IPS-15b (cell line): ENCODE data around the gene ARHGEF16.

ENCODE experiments used
- H3K27me3 ChIP-seq: one replicate; pipeline ENCODE4 v1.6.1; 2013; ENCODE audit warnings: low read length; ENCODE audit not compliant: control insufficient read depth, insufficient read depth
- H3K36me3 ChIP-seq: one replicate; pipeline ENCODE4 v1.6.1; 2013; ENCODE audit warnings: low read length; ENCODE audit not compliant: control insufficient read depth, insufficient read depth
- H3K4me1 ChIP-seq: one replicate; pipeline ENCODE4 v1.6.1; 2013; ENCODE audit warnings: mild to moderate bottlenecking, low read length; ENCODE audit not compliant: control insufficient read depth, insufficient read depth
- H3K4me3 ChIP-seq: one replicate; pipeline ENCODE4 v1.5.1; 2013; ENCODE audit warnings: low read depth, low read length
- H3K9ac ChIP-seq: one replicate; pipeline ENCODE4 v1.6.1; 2013; ENCODE audit warnings: low read depth, mild to moderate bottlenecking, low read length
- H3K9me3 ChIP-seq: one replicate; pipeline ENCODE4 v1.6.1; 2013; ENCODE audit warnings: mild to moderate bottlenecking, low read length; ENCODE audit not compliant: control insufficient read depth, insufficient read depth

ARHGEF16 gene

DNA sequence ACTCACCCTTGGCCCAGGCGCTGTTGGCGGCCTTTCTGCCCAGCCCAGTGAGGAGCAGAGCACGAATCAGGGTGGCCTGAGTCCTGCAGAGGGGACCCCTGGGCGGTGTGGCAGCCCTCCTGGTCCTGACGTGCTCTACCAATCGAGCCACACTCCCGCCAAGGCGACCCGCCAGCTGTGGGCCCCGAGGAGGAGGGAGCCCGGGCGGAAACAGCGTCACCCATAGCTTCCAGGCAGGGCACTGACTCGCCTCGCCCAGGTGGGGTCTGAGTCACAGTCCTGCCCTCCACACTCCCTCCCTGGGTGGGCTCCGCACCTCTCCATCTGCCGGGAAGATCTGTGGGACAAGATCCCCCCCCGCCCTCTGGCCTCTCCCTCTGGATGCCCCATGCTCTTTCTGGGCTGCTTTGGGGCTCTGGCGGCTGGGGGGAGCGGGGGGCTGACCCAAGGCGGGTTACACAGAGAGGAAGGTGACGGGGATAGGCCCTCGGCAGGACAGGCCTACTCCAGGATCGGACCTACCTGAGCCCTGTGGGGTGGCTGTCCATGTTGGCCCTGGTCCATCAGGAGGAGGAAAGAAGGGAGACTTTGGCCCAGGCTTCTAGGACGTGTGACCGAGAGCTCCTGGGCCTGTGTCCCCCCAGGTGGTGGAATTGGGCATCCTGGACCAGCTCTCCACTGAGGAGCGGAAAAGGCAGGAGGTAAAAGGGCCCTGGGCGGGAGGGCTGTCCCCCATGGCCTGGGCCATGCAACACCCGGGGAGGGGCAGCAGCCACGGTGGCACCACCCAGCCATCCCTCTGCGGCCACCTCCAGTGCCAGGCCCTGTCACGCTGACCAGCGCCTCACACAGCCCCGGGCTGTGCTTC, 14.0 kb downstream of the ARHGEF16 start:
- Histone ChIP-seq H3K4me3 (no peak overlapping the region), H3K9ac (no peak overlapping the region), H3K9me3 (no peaks in the 10 kb centered on the region), H3K27me3 (no peaks in the 10 kb centered on the region), H3K4me1 (peaks cover 2% of the 10 kb centered on the region), H3K36me3 (peaks cover 27% of the 10 kb centered on the region)

DNA sequence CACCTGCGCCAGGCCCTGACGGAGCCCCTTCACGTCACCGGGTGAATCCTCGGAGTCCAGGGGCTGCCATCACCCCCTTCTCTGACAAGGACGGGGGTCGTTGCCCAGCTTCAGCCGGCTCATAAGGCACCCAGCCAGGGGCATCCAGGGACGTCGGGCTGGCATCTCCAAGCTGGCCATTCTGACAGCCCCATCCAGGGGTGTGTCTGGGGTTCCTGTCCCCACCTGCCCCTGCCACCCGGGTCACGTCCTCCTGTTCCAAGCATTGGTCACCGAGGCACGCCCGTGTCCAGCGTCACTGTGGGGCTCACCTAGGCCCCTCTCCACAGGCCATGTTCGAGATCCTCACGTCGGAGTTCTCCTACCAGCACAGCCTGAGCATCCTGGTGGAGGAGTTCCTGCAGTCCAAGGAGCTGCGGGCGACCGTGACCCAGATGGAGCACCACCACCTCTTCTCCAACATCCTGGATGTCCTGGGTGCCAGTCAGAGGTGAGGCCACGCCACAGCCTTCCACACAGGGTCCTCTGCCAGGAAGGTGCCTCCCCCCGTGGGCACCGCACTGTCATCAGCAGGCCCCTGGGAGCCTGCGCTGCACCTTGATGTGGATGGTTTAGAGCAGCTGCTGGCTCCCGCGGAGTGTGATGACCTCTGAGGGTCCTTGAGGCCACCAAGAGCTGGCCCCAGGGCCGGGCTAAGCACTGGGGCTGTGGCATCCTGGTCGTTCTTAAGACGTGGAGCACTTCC, 14.8 kb downstream of the ARHGEF16 start:
- peaks cover 2% of the 10 kb centered on the region for H3K4me1 ChIP-seq
- no peak overlapping the region for H3K4me3 ChIP-seq
- H3K9me3 ChIP-seq: no peaks in the 10 kb centered on the region
- no peak overlapping the region for H3K9ac ChIP-seq
- no peaks in the 10 kb centered on the region for H3K27me3 ChIP-seq
- peaks cover 29% of the 10 kb centered on the region for H3K36me3 ChIP-seq

DNA sequence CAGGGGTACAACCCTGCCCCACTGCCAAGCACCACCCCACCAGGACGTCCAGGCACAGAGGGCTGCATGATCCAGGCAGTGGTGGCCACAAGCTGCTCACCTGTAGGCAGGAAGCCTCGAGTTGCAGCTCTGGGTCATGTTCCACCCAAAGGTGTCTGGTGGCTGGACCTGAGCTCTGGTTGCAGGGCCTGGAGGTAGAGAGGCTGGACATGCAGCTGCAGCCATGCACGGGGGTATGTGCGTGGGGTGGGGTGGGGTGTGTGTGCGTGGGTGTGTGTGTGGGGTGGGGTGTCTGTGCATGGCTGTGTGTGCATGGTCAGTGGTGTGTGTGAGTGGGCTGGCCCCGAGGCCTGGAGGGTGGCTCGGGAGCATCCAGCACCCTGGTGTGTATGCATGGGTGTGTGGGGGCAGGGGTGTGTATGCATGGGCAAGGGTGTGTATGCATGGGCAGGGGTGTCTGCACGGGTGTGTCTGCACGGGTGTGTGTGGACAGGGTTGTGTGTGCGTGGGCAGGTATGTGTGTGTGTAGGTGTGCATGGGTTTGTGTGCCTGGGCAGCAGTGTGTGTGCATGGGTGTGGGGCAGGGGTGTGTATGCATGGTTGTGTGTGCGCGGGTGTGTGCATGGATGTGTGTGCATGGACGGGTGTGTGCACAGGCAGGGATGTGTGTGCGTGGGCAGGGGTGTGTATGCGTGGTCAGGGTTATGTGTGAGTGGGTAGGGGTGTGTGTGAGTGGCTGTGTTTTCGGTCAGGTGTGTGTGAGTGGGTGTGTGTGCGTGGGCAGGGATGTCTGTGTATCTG, 15.6 kb downstream of the ARHGEF16 start:
- Histone ChIP-seq H3K9ac (no peak overlapping the region), H3K9me3 (no peaks in the 10 kb centered on the region), H3K36me3 (peaks cover 29% of the 10 kb centered on the region), H3K4me3 (no peak overlapping the region), H3K4me1 (peaks cover 2% of the 10 kb centered on the region), H3K27me3 (no peaks in the 10 kb centered on the region)

DNA sequence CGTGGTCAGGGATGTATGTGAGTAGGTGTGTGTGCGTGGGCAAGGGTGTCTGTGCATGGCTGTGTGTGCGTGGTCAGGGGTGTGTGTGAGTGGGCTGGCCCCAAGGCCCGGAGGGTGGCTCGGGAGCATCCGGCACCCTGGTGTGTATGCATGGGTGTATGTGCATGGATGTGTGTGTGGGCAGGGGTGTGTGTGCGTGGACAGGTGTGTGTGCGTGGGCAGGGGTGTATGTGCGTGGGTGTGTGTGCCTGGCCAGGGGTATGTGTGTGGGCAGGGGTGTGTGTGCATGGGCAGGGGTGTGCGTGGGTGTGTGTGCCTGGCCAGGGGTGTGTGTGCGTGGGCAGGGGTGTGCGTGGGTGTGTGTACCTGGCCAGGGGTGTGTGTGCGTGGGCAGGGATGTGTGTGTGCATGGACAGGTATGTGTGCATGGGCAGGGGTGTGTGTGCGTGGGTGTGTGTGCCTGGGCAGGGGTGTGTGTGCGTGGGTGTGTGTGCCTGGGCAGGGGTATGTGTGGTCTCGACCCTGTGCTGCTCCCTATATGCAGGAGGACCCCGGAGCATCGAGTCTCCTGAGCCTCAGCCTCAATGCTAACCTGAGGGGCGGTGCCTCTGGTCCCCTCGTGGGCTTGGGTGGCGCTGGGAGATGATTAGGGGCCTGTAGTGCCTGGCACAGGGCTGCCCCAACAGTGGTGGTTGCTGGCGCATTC, 16.3 kb downstream of the ARHGEF16 start:
- Histone ChIP-seq H3K27me3 (no peaks in the 10 kb centered on the region), H3K9ac (peak overlapping the region; percentile 37), H3K4me1 (peaks cover 2% of the 10 kb centered on the region), H3K4me3 (no peak overlapping the region), H3K36me3 (peaks cover 31% of the 10 kb centered on the region), H3K9me3 (no peaks in the 10 kb centered on the region)

DNA sequence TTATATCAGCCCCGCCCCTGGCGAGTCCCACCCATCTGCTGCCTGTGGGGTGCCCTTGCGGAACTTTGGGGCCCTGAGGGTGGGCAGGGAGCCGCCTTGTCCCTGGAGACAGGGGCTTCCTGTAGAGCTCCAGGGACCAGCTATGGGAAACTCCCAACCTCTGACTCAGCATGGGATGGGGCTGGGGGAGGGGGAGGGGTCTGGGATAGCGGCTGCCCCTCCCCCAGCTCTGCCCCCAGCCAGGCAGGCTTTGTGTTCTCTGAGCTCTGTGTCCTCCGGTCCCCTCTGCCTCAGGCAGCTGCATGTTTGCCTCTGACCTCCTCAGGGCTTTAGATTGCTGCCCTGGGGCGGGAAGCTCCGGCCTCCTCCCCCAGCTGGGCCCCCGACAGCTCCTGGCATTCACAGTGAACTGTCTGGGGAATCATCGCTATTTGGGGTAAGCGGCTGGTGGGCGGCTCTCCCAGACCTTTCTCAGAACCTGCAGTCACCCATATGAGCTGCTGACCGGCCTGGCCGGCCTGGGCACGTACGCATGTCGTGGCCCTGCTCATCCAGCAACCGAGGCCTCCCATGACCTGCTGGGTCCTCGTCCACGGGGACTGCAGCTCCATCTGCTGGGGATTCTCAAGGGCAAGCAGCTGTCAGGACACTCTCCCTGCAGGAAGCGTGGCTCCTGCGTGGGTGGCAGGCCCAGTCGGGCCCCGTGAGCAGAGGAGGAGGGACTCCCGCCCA, 17.1 kb downstream of the ARHGEF16 start:
- H3K4me1 ChIP-seq: peaks cover 2% of the 10 kb centered on the region
- H3K9ac ChIP-seq: peak overlapping the region; percentile 65
- H3K9me3 ChIP-seq: no peaks in the 10 kb centered on the region
- H3K36me3 ChIP-seq: peaks cover 37% of the 10 kb centered on the region
- no peaks in the 10 kb centered on the region for H3K27me3 ChIP-seq
- H3K4me3 ChIP-seq: no peak overlapping the region

DNA sequence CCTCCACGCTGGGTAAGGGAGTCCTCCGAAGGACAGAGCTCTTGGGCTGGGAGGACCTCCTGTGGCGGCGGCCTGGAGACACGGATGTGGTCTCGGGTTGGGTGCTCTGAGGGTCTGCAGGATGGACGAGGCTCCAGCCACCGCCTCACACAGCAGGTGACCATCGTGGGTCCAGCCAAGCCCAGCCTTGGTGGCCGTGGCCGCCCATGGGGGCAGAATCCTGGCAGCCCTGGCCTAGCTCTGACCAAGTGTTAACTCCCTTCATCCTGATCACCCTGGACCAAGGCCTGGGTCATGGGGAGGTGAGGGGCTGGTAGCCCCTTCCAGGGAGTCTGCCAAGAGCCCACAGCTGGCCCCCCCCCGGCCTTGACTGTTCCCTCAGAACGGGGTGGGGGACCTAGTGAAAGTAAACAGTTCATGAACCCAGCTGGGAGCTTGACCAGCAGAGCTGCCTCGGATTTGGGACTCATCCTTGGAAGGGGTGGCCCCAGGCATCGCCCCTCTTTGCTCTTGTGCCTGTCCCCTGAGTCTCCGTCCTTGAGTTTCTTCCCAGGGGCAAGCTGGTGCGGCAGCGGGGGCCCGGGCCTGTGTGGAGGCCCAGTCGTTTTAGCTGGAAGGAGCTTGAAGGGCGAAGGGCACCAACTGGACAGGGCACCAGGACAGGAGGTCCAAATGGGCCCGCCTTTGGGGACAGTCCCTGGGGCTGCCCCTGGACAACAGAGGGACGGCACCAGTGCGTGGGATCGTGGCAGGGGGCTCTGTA, 17.8 kb downstream of the ARHGEF16 start:
- peak overlapping the region; percentile 65 for H3K9ac ChIP-seq
- H3K27me3 ChIP-seq: no peaks in the 10 kb centered on the region
- H3K36me3 ChIP-seq: peaks cover 37% of the 10 kb centered on the region
- no peak overlapping the region for H3K4me3 ChIP-seq
- H3K9me3 ChIP-seq: no peaks in the 10 kb centered on the region
- peaks cover 2% of the 10 kb centered on the region for H3K4me1 ChIP-seq

DNA sequence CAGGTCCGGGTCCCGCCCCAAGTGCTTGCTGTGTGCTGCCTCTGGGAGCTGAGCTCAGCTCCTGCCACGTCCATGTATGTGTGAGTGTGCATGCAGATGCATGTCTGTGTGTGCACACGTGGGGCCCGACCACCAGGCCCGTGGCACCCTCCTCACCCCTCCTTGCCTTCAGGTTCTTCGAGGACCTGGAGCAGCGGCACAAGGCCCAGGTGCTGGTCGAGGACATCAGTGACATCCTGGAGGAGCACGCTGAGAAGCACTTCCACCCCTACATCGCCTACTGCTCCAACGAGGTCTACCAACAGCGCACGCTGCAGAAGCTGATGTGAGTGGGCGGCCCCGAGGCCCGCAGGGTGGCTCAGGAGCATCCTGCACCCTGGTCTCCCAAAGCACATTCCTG, 18.4 kb downstream of the ARHGEF16 start:
- peaks cover 2% of the 10 kb centered on the region for H3K4me1 ChIP-seq

DNA sequence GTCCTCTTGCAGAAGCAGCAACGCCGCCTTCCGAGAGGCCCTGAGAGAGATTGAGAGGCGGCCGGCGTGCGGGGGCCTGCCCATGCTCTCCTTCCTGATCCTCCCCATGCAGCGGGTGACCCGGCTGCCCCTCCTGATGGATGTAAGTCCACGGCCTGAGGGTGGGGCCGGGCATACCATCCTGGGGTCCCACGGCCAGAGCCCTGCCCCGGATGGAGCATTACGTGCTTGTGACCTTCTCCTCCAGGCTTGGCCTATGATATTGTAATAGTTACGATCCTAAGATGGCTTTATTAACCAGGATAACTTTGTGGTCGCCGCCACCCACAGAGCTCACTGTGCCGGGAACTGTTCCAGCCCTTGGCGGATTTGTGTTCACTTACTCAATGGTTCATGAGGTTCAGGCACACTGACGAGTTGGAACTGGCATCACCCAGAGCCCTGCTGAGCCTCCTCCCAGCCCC, 18.9 kb downstream of the ARHGEF16 start:
- H3K4me1 ChIP-seq: peaks cover 2% of the 10 kb centered on the region
- no peak overlapping the region for H3K4me3 ChIP-seq
- H3K9ac ChIP-seq: no peak overlapping the region
- no peaks in the 10 kb centered on the region for H3K9me3 ChIP-seq
- H3K36me3 ChIP-seq: peaks cover 48% of the 10 kb centered on the region
- H3K27me3 ChIP-seq: no peaks in the 10 kb centered on the region

More for the DNA sequence above, 18.4 kb downstream of the ARHGEF16 start:
- Histone ChIP-seq H3K9ac (no peak overlapping the region), H3K36me3 (peaks cover 43% of the 10 kb centered on the region), H3K27me3 (no peaks in the 10 kb centered on the region), H3K9me3 (no peaks in the 10 kb centered on the region), H3K4me3 (no peak overlapping the region)

DNA sequence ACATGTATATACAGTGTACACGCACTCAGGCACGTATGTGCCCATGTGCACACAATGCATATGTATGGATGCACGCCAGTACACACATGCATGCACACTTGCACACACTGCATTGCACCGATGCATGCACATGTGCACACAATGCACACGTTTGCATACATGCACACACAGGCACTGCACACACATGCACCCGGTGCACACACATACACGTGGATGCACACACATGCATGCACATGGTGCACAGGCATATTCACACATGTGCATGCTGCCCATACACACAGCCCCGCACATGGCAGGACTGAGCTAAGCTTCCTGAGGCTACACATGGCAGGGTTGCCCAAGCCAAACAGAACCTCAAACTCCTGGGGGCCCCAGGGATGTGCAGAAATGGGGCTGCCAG, 19.6 kb downstream of the ARHGEF16 start:
- Histone ChIP-seq H3K36me3 (peaks cover 50% of the 10 kb centered on the region), H3K4me1 (peaks cover 2% of the 10 kb centered on the region), H3K9me3 (no peaks in the 10 kb centered on the region), H3K4me3 (no peak overlapping the region), H3K27me3 (no peaks in the 10 kb centered on the region), H3K9ac (no peak overlapping the region)

DNA sequence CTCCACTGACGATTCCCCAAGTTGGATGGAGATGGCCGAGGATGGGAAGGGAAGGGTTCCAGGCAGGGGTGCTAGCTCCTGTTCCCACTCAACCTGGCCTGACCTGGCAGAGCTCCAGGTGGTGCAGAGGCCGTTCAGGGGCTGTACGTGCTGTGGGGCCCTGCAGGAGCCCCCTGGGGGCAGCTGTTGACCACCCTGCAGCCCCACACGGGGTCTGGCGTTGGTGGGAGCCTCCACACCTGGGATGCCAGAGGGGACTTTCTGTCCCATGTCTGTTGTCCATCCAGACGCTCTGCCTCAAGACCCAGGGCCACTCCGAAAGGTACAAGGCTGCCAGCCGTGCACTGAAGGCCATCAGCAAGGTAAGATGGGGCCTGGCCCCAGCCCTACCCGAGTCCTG, 20.0 kb downstream of the ARHGEF16 start:
- no peaks in the 10 kb centered on the region for H3K9me3 ChIP-seq
- H3K9ac ChIP-seq: no peak overlapping the region
- H3K4me1 ChIP-seq: peaks cover 2% of the 10 kb centered on the region
- H3K27me3 ChIP-seq: no peaks in the 10 kb centered on the region
- no peak overlapping the region for H3K4me3 ChIP-seq
- peaks cover 50% of the 10 kb centered on the region for H3K36me3 ChIP-seq
